Measurements from ENCODE around the gene ZNF169. TPM values are rescaled to one million over a fixed set of nuclear protein-coding genes. Genes with fewer than 3 reads are reported as not detected.
"Not testable (repeated sequence)": the region's sequence is repeated elsewhere in the genome, so short reads cannot be mapped to it uniquely, and the experiment has no call there.

The ZNF169 gene
- total RNA-seq, 1 experiment from 2014 or later = 5.0 TPM

- Mint-ChIP-seq H3K27ac (no peak overlapping the region), H3K9me3 (peaks cover 20% of the 10 kb centered on the region), H3K36me3 (no peaks in the 10 kb centered on the region; the same call in 1 of the 2 replicates), H3K27me3 (ENCODE audit: low read depth) (peaks cover 26% of the 10 kb centered on the region), H3K4me3 (no peak overlapping the region), H3K4me1 (no peaks in the 10 kb centered on the region)
- TF ChIP-seq FOXK1 (CRISPR knock-in tag; IDR thresholded peaks at IDR 0.05) (no peak), IRF1 (CRISPR knock-in tag; IDR thresholded peaks at IDR 0.05) (no peak), USF2 (CRISPR knock-in tag; IDR thresholded peaks at IDR 0.05) (no peak), PRRX2 (CRISPR knock-in tag; IDR thresholded peaks at IDR 0.05) (no peak), TEAD1 (CRISPR knock-in tag; IDR thresholded peaks at IDR 0.05) (no peak), GABPB1 (CRISPR knock-in tag; IDR thresholded peaks at IDR 0.05) (no peak), ERG (CRISPR knock-in tag; IDR thresholded peaks at IDR 0.05) (no peak), ZBTB43 (CRISPR knock-in tag; IDR thresholded peaks at IDR 0.05) (no peak), RELA (CRISPR knock-in tag; IDR thresholded peaks at IDR 0.05; ENCODE audit: borderline replicate concordance) (no peak), SP1 (CRISPR knock-in tag; conservative IDR thresholded peaks at IDR 0.05) (no peak), SMAD4 (CRISPR knock-in tag; IDR thresholded peaks at IDR 0.05) (no peak), SMAD3 (CRISPR knock-in tag; IDR thresholded peaks at IDR 0.05; ENCODE audit: borderline replicate concordance) (no peak), E2F4 (CRISPR knock-in tag; IDR thresholded peaks at IDR 0.05; ENCODE audit: borderline replicate concordance, low read depth) (no peak), ZNF512 (CRISPR knock-in tag; IDR thresholded peaks at IDR 0.05; ENCODE audit: borderline replicate concordance) (no peak), TP53 (CRISPR knock-in tag; IDR thresholded peaks at IDR 0.05) (no peak), ARID4B (CRISPR knock-in tag; IDR thresholded peaks at IDR 0.05; ENCODE audit: borderline replicate concordance) (no peak), ZNF138 (CRISPR knock-in tag; conservative IDR thresholded peaks at IDR 0.05) (no peak), ZNF423 (CRISPR knock-in tag; IDR thresholded peaks at IDR 0.05) (no peak), ZNF232 (CRISPR knock-in tag; IDR thresholded peaks at IDR 0.05) (no peak)
- TF ChIP-seq, protein P1, sequence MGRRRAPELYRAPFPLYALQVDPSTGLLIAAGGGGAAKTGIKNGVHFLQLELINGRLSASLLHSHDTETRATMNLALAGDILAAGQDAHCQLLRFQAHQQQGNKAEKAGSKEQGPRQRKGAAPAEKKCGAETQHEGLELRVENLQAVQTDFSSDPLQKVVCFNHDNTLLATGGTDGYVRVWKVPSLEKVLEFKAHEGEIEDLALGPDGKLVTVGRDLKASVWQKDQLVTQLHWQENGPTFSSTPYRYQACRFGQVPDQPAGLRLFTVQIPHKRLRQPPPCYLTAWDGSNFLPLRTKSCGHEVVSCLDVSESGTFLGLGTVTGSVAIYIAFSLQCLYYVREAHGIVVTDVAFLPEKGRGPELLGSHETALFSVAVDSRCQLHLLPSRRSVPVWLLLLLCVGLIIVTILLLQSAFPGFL (CRISPR knock-in tag; IDR thresholded peaks at IDR 0.05; ENCODE audit: borderline replicate concordance) = no peak
- ChIA-PET POLR2A (no interaction called here), CTCF (no interaction called here)
- ATAC-seq (no peak), DNase-seq (ENCODE audit: low spot score) (no peak)
Measured at GRCh38 chr9:94222870-94223269, 36.2 kb upstream of the ZNF169 start.

DNA sequence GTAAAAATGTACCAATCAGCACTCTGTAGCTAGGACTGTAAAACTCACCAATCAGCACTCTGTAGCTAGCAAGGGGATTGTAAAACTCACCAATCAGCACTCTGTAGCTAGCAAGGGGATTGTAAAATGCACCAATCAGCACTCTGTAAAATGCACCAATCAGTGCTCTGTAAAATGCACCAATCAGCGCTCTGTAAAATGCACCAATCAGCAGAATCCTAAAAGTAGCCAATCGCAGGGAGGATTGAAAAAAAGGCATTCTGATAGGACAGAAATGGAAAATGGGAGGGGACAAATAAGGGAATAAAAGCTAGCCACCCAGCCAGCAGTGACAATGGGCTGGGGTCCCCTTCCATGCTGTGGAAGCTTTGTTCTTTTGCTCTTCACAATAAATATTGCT lies 33.7 kb upstream of the ZNF169 start:
- H3K27ac Mint-ChIP-seq; ATAC-seq; POLR2A ChIA-PET; H3K4me3 Mint-ChIP-seq; DNase-seq (ENCODE audit: low spot score); H3K36me3 Mint-ChIP-seq; H3K4me1 Mint-ChIP-seq: not testable (repeated sequence)
- CTCF ChIA-PET = interaction anchor here (1.6 kb wide), 1 partner anchor 212 kb away, joined by 5 read pairs; no protein-coding TSS in a partner anchor
- H3K27me3 Mint-ChIP-seq (ENCODE audit: low read depth) = peaks cover 14% of the 10 kb centered on the region
- H3K9me3 Mint-ChIP-seq = peaks cover 31% of the 10 kb centered on the region

Data from WTC11 (cell line).